NCI-H460 (cell line): ENCODE results near the gene SLC10A6. TPM values are rescaled to one million over a fixed set of nuclear protein-coding genes. Genes with fewer than 3 reads are reported as not detected.

Experiments used
- DNase-seq: peaks from one replicate; pipeline ENCODE4 v3.0.0-alpha.2; 2016; ENCODE audit warnings: low read depth; ENCODE audit errors: extremely low read depth
- total RNA-seq: library from RNA; depleted of rRNA; stranded (reverse); fragments of >200 nt; shearing (Covaris generic); gene quantifications from 2 replicates; pipeline ENCODE4 v1.2.3, GENCODE V29; 2014; rRNA removed

Gene SLC10A6
- total RNA-seq, 1 experiment from 2014 or later, result not detected

DNA sequence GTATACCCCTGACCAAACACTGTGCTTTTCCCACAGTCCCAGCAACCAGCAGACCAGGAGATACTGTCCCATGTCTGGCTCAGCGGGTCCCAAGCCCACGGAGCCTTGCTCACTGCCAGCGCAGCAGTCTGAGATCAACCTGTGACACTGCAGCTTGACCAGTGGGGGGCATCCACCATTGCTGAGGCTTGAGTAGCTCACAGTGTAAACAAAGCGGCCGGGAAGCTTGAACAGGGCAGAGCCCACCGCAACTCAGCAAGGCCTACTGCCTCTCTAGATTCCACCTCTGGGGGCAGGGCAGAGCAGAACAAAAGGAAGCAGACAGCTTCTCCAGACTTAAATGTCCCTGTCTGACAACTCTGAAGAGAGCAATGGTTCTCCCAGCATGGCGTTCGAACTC is 58.1 kb downstream of the SLC10A6 start:
- no peak for DNase-seq

DNA sequence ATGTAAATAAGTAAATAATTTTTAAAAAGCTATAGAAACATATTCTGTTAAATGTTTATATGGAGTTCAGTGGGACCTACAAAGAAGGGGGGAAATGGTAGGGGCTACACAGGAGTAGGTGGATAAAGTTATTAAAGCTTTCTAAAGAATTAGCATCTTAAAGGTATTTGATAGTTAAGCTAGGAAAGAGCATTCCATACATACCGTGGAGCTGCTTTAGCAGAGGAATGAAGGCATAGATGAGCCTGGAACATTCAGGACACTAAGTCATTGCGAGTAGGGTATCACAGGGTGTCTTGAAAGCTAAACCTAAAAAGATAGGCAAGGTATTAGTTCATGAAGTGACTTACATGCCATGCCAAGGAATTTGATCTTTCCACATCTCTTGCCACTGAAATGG is 60.4 kb downstream of the SLC10A6 start:
- no peak for DNase-seq

DNA sequence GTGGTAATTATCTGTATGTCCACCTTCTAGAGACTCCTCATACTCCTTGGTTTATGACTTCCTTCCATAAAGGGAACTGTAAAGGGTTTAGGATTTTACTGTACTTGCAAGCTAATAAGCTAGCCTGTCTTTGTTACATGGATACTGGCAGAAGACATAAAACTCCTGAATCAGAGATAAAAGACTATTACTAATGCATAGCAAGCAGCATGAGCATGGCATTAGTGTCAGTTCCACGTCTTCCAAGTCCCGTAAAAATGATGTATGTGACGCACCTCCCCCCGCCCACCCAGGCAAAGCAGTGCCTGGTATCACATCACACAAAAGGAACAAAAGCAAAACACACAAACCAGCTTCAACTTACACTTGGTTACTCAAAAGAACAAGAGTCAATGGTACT is 71.0 kb downstream of the SLC10A6 start:
- no peak for DNase-seq

DNA sequence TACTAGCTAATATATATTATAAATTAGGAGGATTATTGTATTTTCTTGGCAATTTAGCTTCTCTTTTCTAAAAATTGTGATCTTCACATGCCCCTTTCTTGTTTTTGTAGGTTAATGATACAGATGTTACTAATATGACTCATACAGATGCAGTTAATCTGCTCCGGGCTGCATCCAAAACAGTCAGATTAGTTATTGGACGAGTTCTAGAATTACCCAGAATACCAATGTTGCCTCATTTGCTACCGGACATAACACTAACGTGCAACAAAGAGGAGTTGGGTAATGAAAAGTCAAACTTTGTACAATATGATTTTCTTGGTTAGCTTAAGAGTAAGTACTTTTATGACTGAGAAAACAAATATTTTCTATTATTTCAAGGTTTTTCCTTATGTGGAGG is 74.1 kb downstream of the SLC10A6 start:
- DNase-seq, result no peak

Other genes with a start within 250 kb of the SLC10A6 start
- 0.20 TPM in 1 of 2 replicates, not detected in the other for gene C4orf36, start 43.0 kb upstream of the SLC10A6 start, total RNA-seq
- 3.2 and 4.6 TPM in 2 replicates for gene AFF1, start 85.6 kb upstream of the SLC10A6 start, total RNA-seq